Lower lobe of right lung (tissue), 2 donors: ENCODE results near the gene SULT1E1. TPM values are rescaled to one million over a fixed set of nuclear protein-coding genes. Genes with fewer than 3 reads are reported as not detected.

Experiments
- ATAC-seq, 2 donors: fragments of 200-7000 bp; cut with Tn5 transposase; one replicate each; pipeline ENCODE4 v1.9.1; 2020 to 2022; ENCODE audit warnings: mild to moderate bottlenecking in 2 of 2, moderate library complexity in 2 of 2
- DNase-seq: peaks from one replicate; pipeline ENCODE4 v3.0.0-alpha.2; 2020
- H3K27ac ChIP-seq: fragments of 200-600 bp; one replicate; pipeline ENCODE4 v1.8.0; 2022
- H3K27me3 ChIP-seq: fragments of 200-600 bp; one replicate; pipeline ENCODE4 v1.8.0; 2022; ENCODE audit warnings: low read depth
- H3K36me3 ChIP-seq: fragments of 200-600 bp; one replicate; pipeline ENCODE4 v1.8.0; 2022; ENCODE audit warnings: mild to moderate bottlenecking
- H3K4me1 ChIP-seq: fragments of 200-600 bp; one replicate; pipeline ENCODE4 v1.8.0; 2022
- H3K4me3 ChIP-seq: fragments of 200-600 bp; one replicate; pipeline ENCODE4 v1.8.0; 2022; ENCODE audit warnings: mild to moderate bottlenecking
- H3K9me3 ChIP-seq: fragments of 200-600 bp; one replicate; pipeline ENCODE4 v1.8.0; 2022
- CTCF ChIP-seq: fragments of 200-600 bp; IDR thresholded peaks from one replicate; pipeline ENCODE4 v1.8.0; 2022; ENCODE audit warnings: antibody characterized with exemption, mild to moderate bottlenecking
- intact Hi-C: fragments of 100-400 bp; cut with DNase I; formaldehyde crosslinking; loops from one replicate; pipeline ENCODE4 v1.11.0; 2022
- total RNA-seq: library from RNA; stranded (reverse); fragmentation: NEBNext Ultra II Directional; extraction: Animal tissue kit (Norgen Biotek cat#: 25700); gene quantifications from one replicate; pipeline ENCODE4 v1.2.1, GENCODE V29; 2021
- donor health status: DM: no; HTN: yes; CAD: no; lungs with severe emphysema.

Gene SULT1E1
- total RNA-seq, 1 donor from 2014 or later = 1.0 TPM

- no peak for ATAC-seq
- Histone ChIP-seq H3K27me3 (no peaks in the 10 kb centered on the region), H3K4me1 (no peaks in the 10 kb centered on the region), H3K27ac (no peak overlapping the region), H3K4me3 (no peak overlapping the region), H3K9me3 (no peaks in the 10 kb centered on the region), H3K36me3 (no peaks in the 10 kb centered on the region)
- TF ChIP-seq CTCF = no peak
- intact Hi-C loops = no loop called here
- DNase-seq = no peak
Measured at GRCh38 chr4:69860521-69861298, 765 bp upstream of the SULT1E1 start.

GRCh38 chr4:69859140-69859685 lies 732 bp downstream of the SULT1E1 start:
- intact Hi-C loops = no loop called here
- ATAC-seq (no peak), DNase-seq (no peak)
- Histone ChIP-seq H3K4me3 (no peak overlapping the region), H3K4me1 (no peaks in the 10 kb centered on the region), H3K27me3 (no peaks in the 10 kb centered on the region), H3K27ac (no peak overlapping the region), H3K9me3 (no peaks in the 10 kb centered on the region), H3K36me3 (no peaks in the 10 kb centered on the region)
- no peak for TF ChIP-seq CTCF

GRCh38 chr4:69858690-69859089 lies 1.3 kb downstream of the SULT1E1 start:
- H3K27ac ChIP-seq = no peak overlapping the region
- DNase-seq (no peak), ATAC-seq (peak in 1 of 2 donors; percentile 45)
- no peaks in the 10 kb centered on the region for H3K36me3 ChIP-seq
- no peak for TF ChIP-seq CTCF
- intact Hi-C loops = no loop called here
- H3K9me3 ChIP-seq = no peaks in the 10 kb centered on the region
- H3K4me3 ChIP-seq = no peak overlapping the region
- H3K4me1 ChIP-seq = no peaks in the 10 kb centered on the region
- H3K27me3 ChIP-seq = no peaks in the 10 kb centered on the region

- no peak overlapping the region for H3K4me3 ChIP-seq
- intact Hi-C loops = no loop called here
Measured at GRCh38 chr4:69855822-69856221, 4.1 kb downstream of the SULT1E1 start.

GRCh38 chr4:69849969-69850368 lies 10.0 kb downstream of the SULT1E1 start:
- Histone ChIP-seq H3K27me3 (no peaks in the 10 kb centered on the region), H3K27ac (no peak overlapping the region), H3K4me1 (no peaks in the 10 kb centered on the region), H3K36me3 (no peaks in the 10 kb centered on the region), H3K9me3 (no peaks in the 10 kb centered on the region), H3K4me3 (no peak overlapping the region)
- TF ChIP-seq CTCF = no peak
- DNase-seq = no peak
- ATAC-seq = no peak
- intact Hi-C loops = no loop called here

More at GRCh38 chr4:69855822-69856221, 4.1 kb downstream of the SULT1E1 start:
- Histone ChIP-seq H3K27me3 (no peaks in the 10 kb centered on the region), H3K27ac (no peak overlapping the region), H3K36me3 (no peaks in the 10 kb centered on the region), H3K4me1 (no peaks in the 10 kb centered on the region), H3K9me3 (no peaks in the 10 kb centered on the region)
- no peak for TF ChIP-seq CTCF
- no peak for ATAC-seq
- no peak for DNase-seq
